ENCODE results near the gene APEX2.
A peak's percentile ranks its signal among the peaks of the same experiment; 100 is the strongest.
"Not testable (repeated sequence)": the region's sequence is repeated elsewhere in the genome, so short reads cannot be mapped to it uniquely, and the experiment has no call there.

APEX2 gene, protein sequence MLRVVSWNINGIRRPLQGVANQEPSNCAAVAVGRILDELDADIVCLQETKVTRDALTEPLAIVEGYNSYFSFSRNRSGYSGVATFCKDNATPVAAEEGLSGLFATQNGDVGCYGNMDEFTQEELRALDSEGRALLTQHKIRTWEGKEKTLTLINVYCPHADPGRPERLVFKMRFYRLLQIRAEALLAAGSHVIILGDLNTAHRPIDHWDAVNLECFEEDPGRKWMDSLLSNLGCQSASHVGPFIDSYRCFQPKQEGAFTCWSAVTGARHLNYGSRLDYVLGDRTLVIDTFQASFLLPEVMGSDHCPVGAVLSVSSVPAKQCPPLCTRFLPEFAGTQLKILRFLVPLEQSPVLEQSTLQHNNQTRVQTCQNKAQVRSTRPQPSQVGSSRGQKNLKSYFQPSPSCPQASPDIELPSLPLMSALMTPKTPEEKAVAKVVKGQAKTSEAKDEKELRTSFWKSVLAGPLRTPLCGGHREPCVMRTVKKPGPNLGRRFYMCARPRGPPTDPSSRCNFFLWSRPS
- total RNA-seq, result 11.4 reads per million, percentile 34 among the genes with 10 or more reads in this experiment

DNA sequence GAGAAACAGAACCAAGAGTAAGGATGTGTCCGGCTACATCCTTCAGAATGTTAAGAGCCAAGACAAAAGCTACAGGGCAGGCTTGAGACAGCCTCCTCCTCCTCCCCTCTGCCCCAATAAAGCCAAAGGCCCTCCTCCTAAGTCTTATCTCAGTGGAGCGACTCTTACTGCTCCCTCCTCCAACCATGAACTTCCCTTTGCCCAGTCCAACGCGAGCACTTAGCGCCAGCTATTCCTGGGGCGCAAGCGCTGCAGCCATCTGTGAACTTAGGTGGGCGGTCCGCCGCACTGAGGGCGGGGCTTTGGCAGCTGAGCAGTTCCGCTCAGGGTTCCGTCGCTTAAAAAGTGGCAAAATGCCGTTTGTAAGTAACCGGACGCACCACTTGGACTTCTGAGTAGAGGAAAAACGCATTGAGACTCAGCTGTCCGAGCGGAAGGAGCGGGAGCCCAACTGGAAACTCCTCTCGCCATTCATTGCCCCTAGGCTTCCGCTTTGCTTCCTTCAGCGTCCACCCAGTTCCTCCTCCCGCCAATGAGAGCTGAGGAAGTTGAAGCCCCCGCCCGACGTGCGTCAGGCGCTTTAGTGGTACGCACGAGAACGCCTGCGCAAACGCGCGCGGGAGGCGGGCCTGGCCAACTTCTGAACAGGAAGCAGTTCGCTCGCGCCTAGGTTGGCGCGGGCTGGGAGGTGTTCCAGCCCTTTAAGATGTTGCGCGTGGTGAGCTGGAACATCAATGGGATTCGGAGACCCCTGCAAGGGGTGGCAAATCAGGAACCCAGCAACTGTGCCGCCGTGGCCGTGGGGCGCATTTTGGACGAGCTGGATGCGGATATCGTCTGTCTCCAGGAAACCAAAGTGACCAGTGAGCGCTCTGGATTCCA is at the start of gene APEX2:
Gene APEX2, plus strand, starts transcription at position 647 of the 882 bp plus-strand sequence. Its CDS starts 60 bp downstream, at position 707.
- DNase-seq, result peak; percentile 82

DNA sequence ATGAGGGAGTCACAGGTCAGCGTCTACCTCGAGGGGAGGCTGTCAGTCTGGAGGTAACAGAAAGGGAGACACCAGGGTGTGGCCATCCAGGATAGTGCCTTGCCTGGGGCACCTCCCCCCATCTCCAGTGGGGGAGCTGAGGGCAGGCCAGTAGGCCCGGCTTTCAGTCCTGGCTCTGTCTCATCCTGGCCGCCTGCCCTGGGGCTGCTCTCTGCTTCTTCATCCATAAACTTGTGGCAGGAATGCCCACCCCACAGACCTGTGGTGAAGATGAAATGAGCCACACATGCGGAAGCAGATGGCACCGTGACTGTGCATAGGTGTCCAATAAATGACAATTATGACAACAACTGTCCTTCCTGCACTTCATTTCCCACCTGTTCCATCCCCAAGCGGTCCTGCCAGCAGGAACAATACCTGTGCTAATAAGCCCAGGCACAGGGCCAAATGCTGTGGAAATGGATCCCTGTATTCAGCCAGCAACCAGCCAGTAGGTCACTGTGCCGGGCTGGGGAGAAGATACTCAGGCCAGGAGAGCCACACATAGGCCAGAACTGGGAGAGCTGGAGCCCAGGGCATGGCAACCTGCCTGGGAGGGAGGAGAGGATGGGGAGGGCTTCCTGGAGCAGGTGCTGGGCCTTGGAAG is 49.3 kb upstream of the APEX2 start:
- no peak for DNase-seq

DNA sequence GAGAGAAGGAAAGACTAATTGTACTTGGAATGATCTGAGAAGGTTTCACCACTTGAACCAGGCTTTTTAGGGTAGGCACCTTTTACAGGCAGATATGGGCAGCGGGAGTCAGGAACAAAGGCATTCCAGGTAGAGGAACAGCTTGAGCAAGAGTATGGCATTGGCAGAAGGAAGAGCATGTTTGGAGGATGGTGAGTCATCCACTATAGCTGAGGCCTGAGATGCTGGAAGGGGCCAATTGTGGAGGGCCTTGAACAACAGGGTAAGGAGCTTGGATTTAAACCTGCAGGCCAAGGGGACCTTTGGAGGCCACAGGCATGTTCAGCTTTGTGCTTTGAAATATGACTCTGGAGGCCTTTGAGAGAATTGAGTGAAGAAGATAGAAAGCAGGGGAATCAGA is 38.4 kb upstream of the APEX2 start:
- no peak for DNase-seq

DNA sequence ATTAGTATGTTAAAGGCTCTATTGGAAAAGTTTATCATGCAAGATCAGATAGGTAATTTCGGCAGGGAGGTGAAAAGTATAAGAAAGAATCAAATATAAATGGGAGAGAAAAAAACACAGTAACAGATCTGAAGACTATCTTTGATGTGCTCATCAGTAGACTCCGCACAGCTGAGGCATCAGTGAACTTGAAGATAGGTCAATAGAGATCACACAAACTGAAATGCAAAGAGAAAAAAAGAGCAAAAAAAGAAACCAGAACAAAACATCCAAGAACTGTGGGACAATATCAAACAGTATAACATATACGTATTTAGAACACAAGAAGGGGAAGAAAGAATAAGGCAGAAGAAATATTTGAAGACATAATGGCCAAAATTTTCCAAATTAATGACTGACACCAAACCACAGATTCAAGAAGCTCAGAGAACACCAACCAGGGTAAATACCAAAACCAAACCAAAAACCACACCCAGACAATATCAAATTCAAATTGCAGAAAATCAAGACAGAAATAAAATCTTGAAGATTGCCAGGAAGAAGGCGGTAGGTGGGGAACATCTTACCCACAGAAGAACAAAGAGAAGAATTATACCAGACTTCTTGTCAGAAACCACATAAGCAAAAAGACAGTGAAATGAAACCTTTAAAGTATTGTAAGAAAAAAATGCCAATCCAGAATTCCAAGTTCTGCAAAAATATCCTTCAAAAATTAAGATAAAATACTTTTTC is 35.2 kb upstream of the APEX2 start:
- DNase-seq, result no peak

DNA sequence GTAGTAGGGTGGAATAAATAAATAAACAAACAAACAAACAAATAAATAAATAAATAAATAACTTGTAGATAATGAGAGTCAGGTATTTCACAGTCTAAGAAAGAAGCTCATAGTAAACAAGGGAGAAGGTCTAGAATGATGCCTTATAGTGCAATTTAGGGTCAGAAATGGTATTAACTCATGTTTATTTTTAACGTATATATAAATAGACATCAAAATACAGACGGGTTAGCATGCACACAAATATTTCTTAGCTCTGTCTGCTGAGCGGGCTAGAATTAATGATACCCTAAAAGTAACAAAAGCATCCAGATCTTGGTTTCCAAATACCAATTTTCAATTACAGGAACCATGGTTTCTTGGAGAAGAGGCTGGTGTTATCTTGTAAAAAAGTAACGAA is 22.8 kb upstream of the APEX2 start:
- DNase-seq, result no peak

DNA sequence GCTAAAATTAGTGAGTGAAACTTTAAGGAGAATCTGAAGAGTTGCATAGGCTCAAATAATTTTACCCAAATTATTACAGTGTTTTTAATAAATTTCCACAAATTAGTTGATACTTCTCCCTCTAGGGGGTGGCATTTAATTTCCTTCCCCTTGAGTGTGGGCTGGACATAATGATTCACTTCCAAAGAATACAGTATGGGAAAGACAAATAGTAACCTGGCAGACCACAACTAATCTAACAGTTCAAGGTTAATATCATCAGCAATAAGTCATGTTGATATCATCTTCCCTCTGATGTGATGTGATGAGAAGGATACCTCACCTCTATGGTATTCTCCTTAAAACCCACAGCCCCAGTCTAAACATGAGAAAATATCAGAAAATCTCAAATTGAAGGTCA is 21.7 kb upstream of the APEX2 start:
- no peak for DNase-seq

DNA sequence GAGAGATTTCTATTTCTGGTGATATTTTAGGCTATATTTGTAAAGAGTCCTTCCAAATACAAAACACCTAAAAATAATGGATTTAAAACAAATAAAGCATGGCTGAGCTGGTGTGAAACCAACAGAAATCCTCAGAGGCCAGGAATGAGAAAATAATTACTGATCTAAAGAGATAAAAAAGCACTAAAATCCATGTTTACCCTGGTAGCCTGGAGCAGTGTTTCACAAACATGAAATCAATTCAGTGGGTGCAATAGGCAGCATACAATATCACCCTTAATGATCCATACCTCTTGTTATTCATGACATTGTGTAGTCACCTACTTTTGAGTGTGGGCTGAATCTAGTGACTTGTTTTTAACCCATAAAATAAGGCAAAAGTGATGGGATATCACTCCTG is 20.7 kb upstream of the APEX2 start:
- DNase-seq, result no peak

DNA sequence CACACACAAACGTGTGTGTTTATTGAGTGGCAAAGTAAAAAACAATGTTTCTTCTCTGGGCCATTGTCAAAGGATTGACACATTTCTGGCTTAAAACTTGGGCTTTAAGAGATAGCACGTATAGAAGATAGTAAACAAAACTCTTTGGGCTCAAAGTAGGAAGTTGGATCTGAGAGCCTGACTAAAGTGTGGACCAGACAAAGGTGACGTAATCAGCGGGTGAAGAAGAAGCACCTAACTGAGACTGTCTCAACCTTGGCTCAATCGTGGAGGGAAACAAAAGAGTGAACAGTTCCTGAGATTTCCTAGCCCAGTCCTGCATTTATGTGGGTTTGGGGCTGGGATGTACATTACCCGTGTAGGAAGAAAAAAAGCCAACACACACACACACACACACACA is 19.8 kb upstream of the APEX2 start:
- DNase-seq, result no peak

DNA sequence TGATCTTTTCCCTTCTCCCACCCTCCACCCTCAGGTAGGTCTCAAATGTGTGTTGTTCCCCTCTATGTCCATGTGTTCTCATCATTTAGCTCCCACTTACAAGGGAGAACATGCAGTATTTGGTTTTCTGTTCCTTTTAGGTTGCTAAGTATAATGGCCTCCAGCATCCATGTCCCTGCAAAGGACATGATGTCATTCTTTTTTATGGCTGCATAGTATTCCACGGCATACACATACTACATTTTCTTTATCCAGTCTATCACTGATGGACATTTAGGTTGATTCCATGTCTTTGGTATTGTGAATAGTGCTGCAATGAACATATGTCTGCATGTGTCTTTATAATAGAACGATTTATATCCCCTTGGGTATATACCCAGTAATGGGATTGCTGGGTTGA is 16.9 kb upstream of the APEX2 start:
- not testable (repeated sequence) for DNase-seq

DNA sequence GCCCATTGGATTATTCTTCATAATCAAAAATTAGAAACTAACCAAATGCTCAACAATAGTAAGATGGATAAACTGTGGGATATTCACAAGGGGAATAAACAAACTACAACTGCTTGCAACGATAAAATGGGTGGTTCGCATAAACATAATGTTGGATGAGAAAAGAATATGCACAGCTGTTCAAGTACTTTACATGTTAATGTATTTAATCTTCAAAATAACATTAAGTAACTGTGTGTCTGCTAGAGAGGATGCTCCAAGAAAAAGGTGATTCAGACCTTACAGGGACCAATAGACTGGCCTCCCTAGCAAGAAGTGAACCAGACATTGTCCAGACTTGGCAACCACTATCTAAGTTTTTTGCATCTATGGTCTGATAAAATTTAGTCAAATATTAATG is 8.5 kb upstream of the APEX2 start:
- DNase-seq, result no peak

DNA sequence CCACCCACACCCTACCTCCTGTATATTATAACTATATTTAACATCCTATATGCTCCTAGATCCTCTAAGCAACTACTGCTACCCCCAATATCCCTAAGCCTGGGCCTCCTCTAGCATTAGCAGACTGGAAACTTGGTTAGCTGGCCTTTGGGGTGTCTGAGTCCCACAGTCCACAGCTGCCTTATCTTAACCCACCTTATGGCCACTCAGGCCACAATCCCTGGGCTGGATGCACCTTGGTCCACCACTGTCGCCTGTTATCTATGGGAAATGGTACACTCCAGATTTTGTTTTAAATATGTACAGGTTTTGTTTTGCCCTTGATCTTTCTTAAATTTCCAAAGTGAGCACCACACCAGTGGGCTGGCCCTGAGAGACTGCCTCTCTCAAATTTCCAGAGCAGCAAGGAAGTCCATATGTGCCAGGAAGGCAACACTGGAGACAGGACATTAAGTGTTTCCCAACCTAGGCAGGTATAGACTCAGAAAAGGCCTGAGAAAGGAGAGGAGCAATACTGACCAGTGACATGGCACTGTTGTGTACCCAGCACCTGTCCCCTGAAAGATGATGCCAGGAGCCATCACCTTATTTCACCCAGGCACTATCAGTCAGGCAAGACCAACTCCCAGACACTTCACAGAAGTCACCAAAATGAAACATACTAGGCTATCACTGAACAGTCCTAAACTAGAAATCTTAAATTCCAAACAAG is 7.1 kb upstream of the APEX2 start:
- DNase-seq, result no peak

DNA sequence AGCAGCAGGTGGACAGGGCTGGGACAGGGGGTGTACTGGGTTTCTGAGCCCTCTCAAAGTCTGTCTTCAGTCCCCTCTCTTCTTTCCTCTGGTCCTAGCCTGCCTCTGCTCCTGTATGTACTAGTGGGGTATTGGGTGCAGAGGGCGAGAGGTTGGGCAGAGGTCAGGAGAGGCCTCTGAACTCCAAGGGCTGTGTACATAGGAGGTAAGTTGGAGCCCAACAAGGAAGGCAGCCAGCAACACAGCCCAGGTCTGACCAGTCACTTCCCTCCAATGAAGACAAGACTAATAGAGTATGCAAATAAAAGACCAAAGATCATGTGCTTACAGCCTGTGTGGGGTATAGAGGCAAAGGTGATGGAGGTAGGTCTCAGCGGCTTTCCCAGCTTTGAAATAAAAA is 6.1 kb upstream of the APEX2 start, which contains the start of gene PFKFB1:
Gene PFKFB1, minus strand, starts transcription at position 90 of the 400 bp plus-strand sequence. CDS start 181 bp downstream, outside the sequence.
- DNase-seq, result no peak

DNA sequence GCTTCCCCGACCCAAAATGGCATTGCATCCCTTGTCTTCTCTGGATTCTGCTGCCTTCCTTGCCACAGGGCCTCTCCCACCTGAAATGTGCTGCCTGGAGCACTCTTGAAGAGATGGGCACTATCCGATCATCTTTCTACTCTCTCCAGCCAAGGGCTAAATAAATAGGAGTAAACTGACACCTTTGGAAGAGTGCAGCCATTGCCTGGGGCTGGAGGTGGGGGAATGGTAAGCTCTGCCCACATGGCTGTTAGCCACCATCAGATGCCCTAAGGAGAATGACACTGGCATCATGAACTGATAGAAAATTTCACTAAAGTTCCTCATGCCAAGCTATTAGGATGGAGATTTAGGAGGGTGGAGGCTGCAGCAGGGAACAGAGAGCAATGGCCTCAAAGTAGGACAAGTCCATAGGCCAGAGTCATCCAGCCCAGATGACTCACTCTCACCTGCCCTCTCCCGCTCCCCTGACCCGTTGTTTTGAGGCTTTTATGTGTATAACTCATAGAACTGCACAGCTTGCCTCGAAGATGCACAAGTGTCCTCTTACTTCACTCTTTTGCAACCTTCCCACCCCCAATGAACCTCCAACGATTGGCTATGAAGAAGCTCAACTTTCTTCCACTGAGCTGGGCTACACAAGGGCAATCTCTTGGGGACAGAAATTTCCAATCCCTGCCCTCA is 5.4 kb upstream of the APEX2 start:
- DNase-seq, result no peak

DNA sequence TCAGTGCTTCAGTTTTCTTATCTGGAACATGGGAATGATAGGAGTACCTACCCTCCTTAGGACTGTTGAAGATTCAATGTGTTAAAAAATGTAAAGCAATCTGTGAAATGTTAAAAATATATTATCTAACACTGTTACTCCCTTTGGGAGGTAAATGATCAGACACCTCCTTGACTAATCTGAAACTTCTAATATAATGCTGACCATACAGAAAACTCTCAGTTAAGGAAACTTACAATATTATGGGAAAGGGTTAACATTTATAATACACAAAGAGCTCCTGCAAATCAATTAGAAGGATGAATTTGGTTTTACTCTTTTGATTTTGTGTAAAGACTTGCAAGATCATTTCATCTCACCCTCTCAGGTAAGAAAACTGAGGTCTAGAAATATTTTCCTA is 4.5 kb upstream of the APEX2 start:
- no peak for DNase-seq

DNA sequence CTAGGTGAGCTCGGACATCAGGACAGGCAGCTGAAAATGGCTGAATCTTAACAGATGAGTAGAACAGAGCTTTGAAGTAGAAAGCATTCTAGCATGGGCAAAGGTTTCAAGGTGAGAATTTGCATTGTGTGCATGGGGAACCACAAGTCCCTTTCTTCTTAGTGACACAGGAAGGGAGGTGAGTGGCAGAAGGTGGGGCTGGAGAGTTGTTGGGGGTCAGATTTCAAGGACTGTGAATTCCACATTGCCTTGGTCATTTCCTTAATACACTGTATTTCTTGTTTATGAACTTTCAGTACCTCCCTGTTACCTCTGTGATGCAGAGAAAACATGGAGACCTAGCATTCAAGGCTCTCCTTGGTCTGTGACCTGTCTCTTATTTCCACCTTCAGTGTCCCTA is 4.1 kb downstream of the APEX2 start:
- no peak for DNase-seq

DNA sequence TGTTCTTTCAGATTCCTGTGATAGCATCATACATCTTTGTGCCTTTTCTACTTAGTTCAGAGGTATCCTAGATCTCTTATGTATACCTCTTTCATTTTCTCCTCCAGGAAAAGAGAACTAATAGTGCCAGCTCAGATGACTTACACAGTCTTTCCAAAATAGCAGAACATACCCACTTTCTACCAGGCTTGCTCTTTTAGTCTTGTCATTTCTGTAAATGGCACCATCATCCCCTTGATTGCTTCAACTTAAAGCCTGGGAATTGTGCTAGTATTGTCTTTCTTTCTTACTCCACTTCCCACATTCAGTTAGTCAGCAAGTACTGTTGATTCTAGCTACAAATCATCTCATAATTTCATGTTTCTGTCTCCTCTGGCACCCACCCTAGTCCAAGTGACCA is 5.1 kb downstream of the APEX2 start:
- no peak for DNase-seq

DNA sequence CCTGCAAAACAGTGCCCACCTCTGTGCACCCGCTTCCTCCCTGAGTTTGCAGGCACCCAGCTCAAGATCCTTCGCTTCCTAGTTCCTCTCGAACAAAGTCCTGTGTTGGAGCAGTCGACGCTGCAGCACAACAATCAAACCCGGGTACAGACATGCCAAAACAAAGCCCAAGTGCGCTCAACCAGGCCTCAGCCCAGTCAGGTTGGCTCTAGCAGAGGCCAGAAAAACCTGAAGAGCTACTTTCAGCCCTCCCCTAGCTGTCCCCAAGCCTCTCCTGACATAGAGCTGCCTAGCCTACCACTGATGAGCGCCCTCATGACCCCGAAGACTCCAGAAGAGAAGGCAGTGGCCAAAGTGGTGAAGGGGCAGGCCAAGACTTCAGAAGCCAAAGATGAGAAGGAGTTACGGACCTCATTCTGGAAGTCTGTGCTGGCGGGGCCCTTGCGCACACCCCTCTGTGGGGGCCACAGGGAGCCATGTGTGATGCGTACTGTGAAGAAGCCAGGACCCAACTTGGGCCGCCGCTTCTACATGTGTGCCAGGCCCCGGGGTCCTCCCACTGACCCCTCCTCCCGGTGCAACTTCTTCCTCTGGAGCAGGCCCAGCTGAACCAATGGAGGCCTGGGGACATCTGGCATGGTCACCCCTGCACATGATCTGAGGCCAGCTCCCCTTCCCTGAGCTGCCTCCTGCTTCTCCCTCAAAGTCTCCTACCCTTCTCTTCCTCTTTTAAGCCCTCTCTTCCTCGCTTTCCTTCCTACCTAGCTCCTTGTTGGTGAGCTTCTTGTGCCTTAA is 6.9 kb downstream of the APEX2 start:
- DNase-seq, result no peak

DNA sequence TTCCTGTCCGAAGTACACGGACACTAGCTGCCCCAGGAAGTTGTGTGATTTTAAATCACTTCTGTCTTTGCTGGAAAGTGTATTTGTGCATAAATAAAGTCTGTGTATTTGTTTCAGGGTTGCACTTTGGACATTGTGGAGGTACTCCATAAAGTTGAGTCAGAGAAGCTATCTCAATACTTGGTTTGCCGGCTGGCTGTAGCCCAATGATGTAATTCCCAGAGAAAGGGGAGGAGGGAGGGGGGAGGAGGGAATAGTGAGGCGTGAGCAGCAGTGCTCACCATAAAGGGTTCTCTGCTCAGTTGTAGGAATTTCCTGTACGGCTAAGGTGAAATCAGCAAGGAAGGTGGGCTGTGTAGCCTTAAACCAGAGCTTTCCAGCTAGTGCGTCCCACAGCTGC is 7.5 kb downstream of the APEX2 start:
- no peak for DNase-seq

DNA sequence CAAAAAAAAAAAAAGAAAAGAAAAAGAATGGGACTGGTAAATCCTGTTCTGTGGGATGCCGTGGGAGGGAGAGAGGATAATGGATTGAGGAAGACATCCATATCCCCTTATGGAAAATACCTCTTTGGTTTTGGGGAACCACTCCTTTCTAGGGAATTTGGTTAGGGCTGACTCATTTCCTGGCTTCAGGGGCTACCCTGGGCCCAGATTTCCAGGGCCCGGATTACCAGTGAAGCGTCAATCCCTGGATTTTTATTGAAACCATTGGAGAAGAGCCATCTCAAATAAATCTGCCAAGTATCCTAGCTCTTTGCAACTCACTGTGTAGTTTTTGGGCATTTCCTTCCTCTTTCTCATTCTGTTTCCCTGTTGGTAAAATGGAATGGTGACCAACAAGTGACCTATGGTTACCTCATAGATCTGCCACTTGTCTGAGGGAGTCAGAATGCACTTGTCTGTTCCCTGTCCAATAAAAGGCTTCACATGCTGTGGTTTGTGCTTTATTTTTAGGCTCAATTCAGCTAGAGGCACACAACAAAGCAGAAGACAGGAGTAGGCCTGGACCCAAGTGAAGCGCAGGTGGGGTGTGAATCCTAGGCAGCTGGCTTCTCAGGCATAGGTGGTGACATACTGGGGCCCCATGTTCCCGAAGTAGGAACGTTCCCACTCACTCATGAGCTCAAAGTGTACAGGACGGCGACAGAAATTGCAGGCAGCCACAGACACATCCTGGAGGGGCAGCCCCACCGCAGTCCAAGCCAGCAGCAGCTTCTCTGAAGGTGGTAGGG is 8.6 kb downstream of the APEX2 start:
- no peak for DNase-seq
